SK-N-SH (cell line): ENCODE results near the gene SEC31B.

Experiments used
- ELF1 ChIP-seq: IDR thresholded peaks from 2 replicates; pipeline ENCODE4 v1.4.0; 2012
- EZH2phosphoT487 ChIP-seq: fragments of 200-600 bp; sonication (generic); IDR thresholded peaks from 2 replicates; pipeline ENCODE4 v1.6.1; 2017; ENCODE audit warnings: low read depth, mixed run types, mild to moderate bottlenecking, antibody characterized with exemption, moderate library complexity, borderline replicate concordance
- GATA2 ChIP-seq: sonication (generic); formaldehyde crosslinking; IDR thresholded peaks from 2 replicates; pipeline ENCODE4 v1.5.0; 2020; ENCODE audit warnings: mild to moderate bottlenecking, missing genetic modification reagents
- JUND ChIP-seq: IDR thresholded peaks from 2 replicates; pipeline ENCODE4 v1.4.0; 2012
- NRF1 ChIP-seq: IDR thresholded peaks from 2 replicates; pipeline ENCODE4 v1.6.1; 2012; ENCODE audit warnings: low read depth, mild to moderate bottlenecking, low read length
- POLR2AphosphoS5 ChIP-seq: IDR thresholded peaks from 2 replicates; pipeline ENCODE4 v1.6.1; 2012; ENCODE audit warnings: low read depth, low read length
- RAD21 ChIP-seq: IDR thresholded peaks from 2 replicates; pipeline ENCODE4 v1.6.1; 2012; ENCODE audit warnings: mild to moderate bottlenecking, low read length
- RCOR1 ChIP-seq: fragments of 150-350 bp; IDR thresholded peaks from 2 replicates; pipeline ENCODE4 v1.6.1; 2017; ENCODE audit warnings: antibody characterized with exemption, low read length
- SIN3A ChIP-seq: IDR thresholded peaks from 2 replicates; pipeline ENCODE4 v1.6.1; 2012; ENCODE audit warnings: low read depth, mild to moderate bottlenecking, low read length, moderate library complexity, borderline replicate concordance
- SMC3 ChIP-seq: IDR thresholded peaks from 2 replicates; pipeline ENCODE4 v1.6.1; 2012; ENCODE audit warnings: low read depth, low read length, improper control_type of control experiment
- TAF1 ChIP-seq: IDR thresholded peaks from 2 replicates; pipeline ENCODE4 v1.6.1; 2012; ENCODE audit warnings: low read depth, mild to moderate bottlenecking, low read length, moderate library complexity, borderline replicate concordance
- TF ChIP-seq, protein P1 (sequence below): fragments of 200-600 bp; sonication (generic); IDR thresholded peaks from 2 replicates; pipeline ENCODE4 v1.6.1; 2017; ENCODE audit warnings: antibody characterized with exemption, mild to moderate bottlenecking, moderate library complexity
- TF ChIP-seq, protein P2 (sequence below): IDR thresholded peaks from 2 replicates; pipeline ENCODE4 v1.6.1; 2012; ENCODE audit warnings: mild to moderate bottlenecking, low read depth, low read length, moderate library complexity
- TF ChIP-seq, protein P3 (sequence below): IDR thresholded peaks from 2 replicates; pipeline ENCODE4 v1.4.0; 2012; ENCODE audit warnings: low read depth

DNA sequence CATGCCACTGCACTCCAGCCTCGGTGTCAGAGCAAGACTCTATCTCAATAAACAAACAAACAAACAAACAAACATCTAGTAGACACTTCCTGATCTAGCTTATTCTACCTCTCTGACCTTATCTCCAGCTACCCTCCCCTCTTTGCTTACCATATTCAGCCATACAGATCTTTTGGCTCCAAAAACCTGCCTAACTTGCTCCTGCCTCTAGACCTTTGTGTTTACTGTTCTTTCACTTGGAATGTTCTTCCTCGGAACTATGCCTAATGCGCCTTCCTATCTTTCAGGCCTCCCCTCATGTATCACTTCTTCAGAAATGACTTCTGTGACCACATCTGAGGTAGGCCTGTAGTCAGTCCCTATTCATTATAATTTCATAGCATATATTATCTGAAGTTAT lies 77.1 kb downstream of the SEC31B start:
- TF ChIP-seq, protein P1, sequence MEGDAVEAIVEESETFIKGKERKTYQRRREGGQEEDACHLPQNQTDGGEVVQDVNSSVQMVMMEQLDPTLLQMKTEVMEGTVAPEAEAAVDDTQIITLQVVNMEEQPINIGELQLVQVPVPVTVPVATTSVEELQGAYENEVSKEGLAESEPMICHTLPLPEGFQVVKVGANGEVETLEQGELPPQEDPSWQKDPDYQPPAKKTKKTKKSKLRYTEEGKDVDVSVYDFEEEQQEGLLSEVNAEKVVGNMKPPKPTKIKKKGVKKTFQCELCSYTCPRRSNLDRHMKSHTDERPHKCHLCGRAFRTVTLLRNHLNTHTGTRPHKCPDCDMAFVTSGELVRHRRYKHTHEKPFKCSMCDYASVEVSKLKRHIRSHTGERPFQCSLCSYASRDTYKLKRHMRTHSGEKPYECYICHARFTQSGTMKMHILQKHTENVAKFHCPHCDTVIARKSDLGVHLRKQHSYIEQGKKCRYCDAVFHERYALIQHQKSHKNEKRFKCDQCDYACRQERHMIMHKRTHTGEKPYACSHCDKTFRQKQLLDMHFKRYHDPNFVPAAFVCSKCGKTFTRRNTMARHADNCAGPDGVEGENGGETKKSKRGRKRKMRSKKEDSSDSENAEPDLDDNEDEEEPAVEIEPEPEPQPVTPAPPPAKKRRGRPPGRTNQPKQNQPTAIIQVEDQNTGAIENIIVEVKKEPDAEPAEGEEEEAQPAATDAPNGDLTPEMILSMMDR = no peak
- TF ChIP-seq, protein P2, sequence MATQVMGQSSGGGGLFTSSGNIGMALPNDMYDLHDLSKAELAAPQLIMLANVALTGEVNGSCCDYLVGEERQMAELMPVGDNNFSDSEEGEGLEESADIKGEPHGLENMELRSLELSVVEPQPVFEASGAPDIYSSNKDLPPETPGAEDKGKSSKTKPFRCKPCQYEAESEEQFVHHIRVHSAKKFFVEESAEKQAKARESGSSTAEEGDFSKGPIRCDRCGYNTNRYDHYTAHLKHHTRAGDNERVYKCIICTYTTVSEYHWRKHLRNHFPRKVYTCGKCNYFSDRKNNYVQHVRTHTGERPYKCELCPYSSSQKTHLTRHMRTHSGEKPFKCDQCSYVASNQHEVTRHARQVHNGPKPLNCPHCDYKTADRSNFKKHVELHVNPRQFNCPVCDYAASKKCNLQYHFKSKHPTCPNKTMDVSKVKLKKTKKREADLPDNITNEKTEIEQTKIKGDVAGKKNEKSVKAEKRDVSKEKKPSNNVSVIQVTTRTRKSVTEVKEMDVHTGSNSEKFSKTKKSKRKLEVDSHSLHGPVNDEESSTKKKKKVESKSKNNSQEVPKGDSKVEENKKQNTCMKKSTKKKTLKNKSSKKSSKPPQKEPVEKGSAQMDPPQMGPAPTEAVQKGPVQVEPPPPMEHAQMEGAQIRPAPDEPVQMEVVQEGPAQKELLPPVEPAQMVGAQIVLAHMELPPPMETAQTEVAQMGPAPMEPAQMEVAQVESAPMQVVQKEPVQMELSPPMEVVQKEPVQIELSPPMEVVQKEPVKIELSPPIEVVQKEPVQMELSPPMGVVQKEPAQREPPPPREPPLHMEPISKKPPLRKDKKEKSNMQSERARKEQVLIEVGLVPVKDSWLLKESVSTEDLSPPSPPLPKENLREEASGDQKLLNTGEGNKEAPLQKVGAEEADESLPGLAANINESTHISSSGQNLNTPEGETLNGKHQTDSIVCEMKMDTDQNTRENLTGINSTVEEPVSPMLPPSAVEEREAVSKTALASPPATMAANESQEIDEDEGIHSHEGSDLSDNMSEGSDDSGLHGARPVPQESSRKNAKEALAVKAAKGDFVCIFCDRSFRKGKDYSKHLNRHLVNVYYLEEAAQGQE = no peak
- TF ChIP-seq RAD21 (no peak), SIN3A (no peak), JUND (no peak), POLR2AphosphoS5 (no peak), EZH2phosphoT487 (no peak), TAF1 (no peak), SMC3 (no peak), ELF1 (no peak), RCOR1 (no peak), GATA2 (no peak), NRF1 (no peak)
- TF ChIP-seq, protein P3, sequence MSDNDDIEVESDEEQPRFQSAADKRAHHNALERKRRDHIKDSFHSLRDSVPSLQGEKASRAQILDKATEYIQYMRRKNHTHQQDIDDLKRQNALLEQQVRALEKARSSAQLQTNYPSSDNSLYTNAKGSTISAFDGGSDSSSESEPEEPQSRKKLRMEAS = no peak
